ENCODE measurements around the gene MYL3. TPM values are rescaled to one million over a fixed set of nuclear protein-coding genes. Genes with fewer than 3 reads are reported as not detected.

MYL3 gene
- total and polyA plus RNA-seq, 2 of the 4 experiments (the other 2 are of a cell fraction): 0.09 TPM; not detected in 1

DNA sequence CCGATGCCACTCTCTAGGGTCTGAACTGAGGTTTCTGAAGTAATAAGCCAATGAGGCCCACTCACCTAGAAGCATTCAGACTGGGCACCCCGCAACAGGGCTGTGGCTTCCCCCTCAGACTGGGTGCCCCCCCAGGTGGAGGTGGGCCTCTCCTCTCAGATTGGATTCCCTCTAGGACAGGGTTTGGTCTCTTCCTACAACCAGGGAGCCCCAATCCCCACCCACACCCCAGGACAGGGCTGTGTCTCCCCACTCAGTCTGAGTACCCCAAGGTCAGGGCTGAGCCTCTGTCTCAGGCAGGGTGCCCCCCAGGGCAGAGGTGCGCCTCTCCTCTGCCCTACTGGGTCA lies 41.9 kb upstream of the MYL3 start:
- H4K5ac ChIP-seq (ENCODE audit: low read depth, low read length): no peak overlapping the region
- H3K4me2 ChIP-seq (ENCODE audit: low read depth, low read length): no peak overlapping the region
- H3K9me1 ChIP-seq (ENCODE audit: insufficient read depth, low read length): peaks cover 4% of the 10 kb centered on the region; the same call in 1 of the 2 replicates
- peaks cover 2% of the 10 kb centered on the region; the same call in 1 of the 2 replicates for H3K27me3 ChIP-seq (ENCODE audit: control insufficient read depth, insufficient read depth, low read length)
- no peak overlapping the region for H3K14ac ChIP-seq (replicated peaks; ENCODE audit: low read depth, low read length)
- H2BK120ac ChIP-seq (ENCODE audit: low read depth, low read length): no peak overlapping the region
- ATAC-seq (ENCODE audit: low read depth) (no peak), DNase-seq (no peak)
- no peak overlapping the region for H3K27ac ChIP-seq (ENCODE audit: insufficient read depth, low read length)
- H2AK9ac ChIP-seq (replicated peaks; ENCODE audit: low read depth, low read length, poor library complexity): no peak overlapping the region
- H3K18ac ChIP-seq (ENCODE audit: low read depth, low read length): no peak overlapping the region
- H3K9me3 ChIP-seq (ENCODE audit: control insufficient read depth, insufficient read depth, low read length): no peaks in the 10 kb centered on the region
- peaks cover 4% of the 10 kb centered on the region; the same call in 1 of the 2 replicates for H3K4me1 ChIP-seq (ENCODE audit: control insufficient read depth, insufficient read depth, low read length)
- H3K36me3 ChIP-seq (ENCODE audit: control insufficient read depth, insufficient read depth, low read length): no peaks in the 10 kb centered on the region
- H3K4me3 ChIP-seq (ENCODE audit: insufficient read depth, low read depth, low read length): no peak overlapping the region
- no peak overlapping the region for H4K8ac ChIP-seq (ENCODE audit: low read depth in 2 of 2, low read length in 2 of 2)
- H3K23ac ChIP-seq (ENCODE audit: low read depth, low read length): no peak overlapping the region
- H2AFZ ChIP-seq (replicated peaks; ENCODE audit: low read length, poor library complexity): no peak overlapping the region
- dilution Hi-C loops (cut with HindIII; ENCODE audit: low sequenced_read_pairs, unreplicated experiment) (no loop called here), intact Hi-C loops (cut with micrococcal nuclease) (loop anchor here (5.0 kb wide), 1 partner anchor 418 kb away; no protein-coding TSS in a partner anchor), in situ Hi-C loops (cut with MboI; ENCODE audit: low sequenced_read_pairs) (no loop called here)
- no peak overlapping the region for H2BK15ac ChIP-seq (ENCODE audit: low read depth, low read length)
- no peak for TF ChIP-seq RCOR1 (IDR thresholded peaks at IDR 0.05; ENCODE audit: insufficient replicate concordance, low read length)
- no peak for TF ChIP-seq MAZ (IDR thresholded peaks at IDR 0.05; ENCODE audit: borderline replicate concordance, low read depth, low read length)
- TF ChIP-seq, protein P1, sequence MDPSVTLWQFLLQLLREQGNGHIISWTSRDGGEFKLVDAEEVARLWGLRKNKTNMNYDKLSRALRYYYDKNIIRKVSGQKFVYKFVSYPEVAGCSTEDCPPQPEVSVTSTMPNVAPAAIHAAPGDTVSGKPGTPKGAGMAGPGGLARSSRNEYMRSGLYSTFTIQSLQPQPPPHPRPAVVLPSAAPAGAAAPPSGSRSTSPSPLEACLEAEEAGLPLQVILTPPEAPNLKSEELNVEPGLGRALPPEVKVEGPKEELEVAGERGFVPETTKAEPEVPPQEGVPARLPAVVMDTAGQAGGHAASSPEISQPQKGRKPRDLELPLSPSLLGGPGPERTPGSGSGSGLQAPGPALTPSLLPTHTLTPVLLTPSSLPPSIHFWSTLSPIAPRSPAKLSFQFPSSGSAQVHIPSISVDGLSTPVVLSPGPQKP (IDR thresholded peaks at IDR 0.05; ENCODE audit: borderline replicate concordance, low read depth, low read length): no peak
- no peak for TF ChIP-seq POLR2A (IDR thresholded peaks at IDR 0.05; ENCODE audit: low read depth, low read length)
- TF ChIP-seq CHD1 (IDR thresholded peaks at IDR 0.05; ENCODE audit: low read depth, low read length): no peak
- TF ChIP-seq NFE2L2 (IDR thresholded peaks at IDR 0.05; ENCODE audit: low read depth, low read length): no peak
- no peak for TF ChIP-seq MXI1 (IDR thresholded peaks at IDR 0.05; ENCODE audit: borderline replicate concordance, low read depth, low read length)
- no peak for TF ChIP-seq RFX5 (IDR thresholded peaks at IDR 0.05; ENCODE audit: low read depth, low read length)
- TF ChIP-seq BHLHE40 (IDR thresholded peaks at IDR 0.05; ENCODE audit: low read depth, low read length): no peak
- no peak for TF ChIP-seq RAD21 (IDR thresholded peaks at IDR 0.05; ENCODE audit: low read length)
- TF ChIP-seq, protein P2, sequence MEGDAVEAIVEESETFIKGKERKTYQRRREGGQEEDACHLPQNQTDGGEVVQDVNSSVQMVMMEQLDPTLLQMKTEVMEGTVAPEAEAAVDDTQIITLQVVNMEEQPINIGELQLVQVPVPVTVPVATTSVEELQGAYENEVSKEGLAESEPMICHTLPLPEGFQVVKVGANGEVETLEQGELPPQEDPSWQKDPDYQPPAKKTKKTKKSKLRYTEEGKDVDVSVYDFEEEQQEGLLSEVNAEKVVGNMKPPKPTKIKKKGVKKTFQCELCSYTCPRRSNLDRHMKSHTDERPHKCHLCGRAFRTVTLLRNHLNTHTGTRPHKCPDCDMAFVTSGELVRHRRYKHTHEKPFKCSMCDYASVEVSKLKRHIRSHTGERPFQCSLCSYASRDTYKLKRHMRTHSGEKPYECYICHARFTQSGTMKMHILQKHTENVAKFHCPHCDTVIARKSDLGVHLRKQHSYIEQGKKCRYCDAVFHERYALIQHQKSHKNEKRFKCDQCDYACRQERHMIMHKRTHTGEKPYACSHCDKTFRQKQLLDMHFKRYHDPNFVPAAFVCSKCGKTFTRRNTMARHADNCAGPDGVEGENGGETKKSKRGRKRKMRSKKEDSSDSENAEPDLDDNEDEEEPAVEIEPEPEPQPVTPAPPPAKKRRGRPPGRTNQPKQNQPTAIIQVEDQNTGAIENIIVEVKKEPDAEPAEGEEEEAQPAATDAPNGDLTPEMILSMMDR (conservative IDR thresholded peaks at IDR 0.05; ENCODE audit: low read depth, low read length): no peak
- TF ChIP-seq FOS (IDR thresholded peaks at IDR 0.05; ENCODE audit: low read depth, low read length): no peak
- ChIA-PET CTCF (no interaction called here), POLR2A (ENCODE audit: unreplicated experiment) (no interaction called here)
- no peak overlapping the region for H2BK20ac ChIP-seq (ENCODE audit: low read depth, low read length)
- no peak overlapping the region for H4K91ac ChIP-seq (ENCODE audit: insufficient read depth, low read depth, low read length)
- H3K56ac ChIP-seq (ENCODE audit: extremely low read depth, insufficient read depth, low read length): no peak overlapping the region
- BruUV-seq (replicated peaks): no TSS peak
- H3K9ac ChIP-seq (ENCODE audit: low read depth, low read length): no peak overlapping the region
- no CpG with 5 or more reads among the region's 3 CpGs for WGBS, 2 experiments (ENCODE audit: extremely low coverage in 2 of 2, insufficient read length in 1 of 2)
- no peak overlapping the region for H3K4ac ChIP-seq (ENCODE audit: low read depth, low read length)
- H2AK5ac ChIP-seq (ENCODE audit: low read depth, low read length): no peak overlapping the region
- H4K20me1 ChIP-seq (ENCODE audit: insufficient read depth, low read length): no peaks in the 10 kb centered on the region
- no peaks in the 10 kb centered on the region for H3K79me1 ChIP-seq (ENCODE audit: low read depth in 1 of 2, low read length in 2 of 2)
- no peak overlapping the region for H2BK5ac ChIP-seq (ENCODE audit: low read depth, low read length, poor library complexity, severe bottlenecking)
